Measurements from ENCODE around the gene KCNG2. TPM values are rescaled to one million over a fixed set of nuclear protein-coding genes. Genes with fewer than 3 reads are reported as not detected.

KCNG2 gene
- total RNA-seq, 1 donor = under 0.01 TPM

DNA sequence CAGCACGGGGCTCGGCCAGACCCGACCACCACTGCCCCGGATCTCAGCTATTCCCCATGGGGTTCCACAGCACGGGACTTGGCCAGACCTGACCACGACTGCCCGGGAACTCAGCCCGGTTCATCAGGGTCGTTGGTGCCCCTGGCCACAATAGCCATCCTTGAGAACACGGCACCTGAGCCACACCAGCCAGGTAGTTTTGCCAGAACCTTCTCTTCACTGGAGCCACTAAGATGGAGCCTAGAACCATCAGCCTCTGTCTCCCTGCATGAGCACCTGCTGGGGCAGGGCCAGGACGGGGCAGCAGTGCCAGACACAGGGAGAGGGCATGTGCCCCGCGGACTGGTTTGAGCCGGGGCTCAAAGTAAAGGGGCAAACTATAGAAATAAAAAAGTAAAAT, 11.4 kb upstream of the KCNG2 start:
- no peak for TF ChIP-seq CTCF (IDR thresholded peaks at IDR 0.05; ENCODE audit: insufficient read depth, low read depth, low read length)
- no peak for DNase-seq (ENCODE audit: low read depth)
- no peak overlapping the region for H3K4me3 ChIP-seq (ENCODE audit: low read depth, low read length)

GRCh38 chr18:79786786-79787526, 10.8 kb upstream of the KCNG2 start:
- no peak overlapping the region for H3K4me3 ChIP-seq (ENCODE audit: low read depth, low read length)
- TF ChIP-seq CTCF (IDR thresholded peaks at IDR 0.05; ENCODE audit: insufficient read depth, low read depth, low read length) = no peak
- peak; percentile 94 for DNase-seq (ENCODE audit: low read depth)

- H3K4me3 ChIP-seq (ENCODE audit: low read depth, low read length) = no peak overlapping the region
- DNase-seq (ENCODE audit: low read depth) = no peak
- no peak for TF ChIP-seq CTCF (IDR thresholded peaks at IDR 0.05; ENCODE audit: insufficient read depth, low read depth, low read length)
Measured at GRCh38 chr18:79787527-79787864, 10.2 kb upstream of the KCNG2 start.

DNA sequence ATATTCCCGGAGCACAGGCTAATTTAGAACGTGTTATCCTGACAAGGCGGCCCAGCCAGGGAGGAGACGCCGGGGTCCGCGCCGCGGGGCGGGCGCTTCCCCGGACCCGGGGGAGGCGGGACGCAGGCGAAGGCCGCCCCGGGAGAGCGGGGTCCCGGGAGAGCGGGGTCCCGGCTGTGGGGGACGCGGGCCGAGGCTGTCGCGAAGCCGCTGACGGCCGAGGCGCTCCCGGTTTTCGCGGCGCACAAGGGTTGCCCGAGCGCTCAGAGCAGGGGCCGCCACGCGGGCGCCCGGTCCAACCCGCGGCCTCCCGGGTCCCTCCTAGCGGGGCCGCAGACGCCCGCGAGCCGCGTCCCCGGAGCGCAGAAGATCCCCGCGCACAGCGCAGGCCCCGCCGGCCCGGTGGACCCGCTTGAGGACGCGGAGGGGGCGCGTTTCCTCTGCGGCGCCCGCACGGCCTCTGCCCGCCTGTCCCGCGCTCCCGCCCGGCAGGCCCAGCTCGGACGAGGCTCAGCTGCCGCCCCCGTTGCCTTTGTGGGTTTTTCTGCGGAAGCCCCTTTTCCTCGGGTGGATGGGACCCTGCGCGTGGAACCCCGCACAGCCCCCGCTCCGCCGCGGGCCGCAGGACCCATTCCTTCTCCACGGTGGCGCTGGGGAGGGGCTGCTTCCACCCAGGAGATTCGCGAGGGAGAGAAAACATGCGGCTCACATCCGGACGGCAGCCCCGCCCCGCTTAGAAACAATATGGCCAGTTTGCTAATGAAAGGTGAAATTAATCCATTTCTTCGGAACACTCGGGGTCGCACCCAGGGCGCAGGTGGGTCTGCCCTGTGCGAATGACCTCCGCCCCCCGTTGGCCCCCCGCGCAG, 9.6 kb upstream of the KCNG2 start:
- no peak overlapping the region for H3K4me3 ChIP-seq (ENCODE audit: low read depth, low read length)
- TF ChIP-seq CTCF (IDR thresholded peaks at IDR 0.05; ENCODE audit: insufficient read depth, low read depth, low read length) = no peak
- no peak for DNase-seq (ENCODE audit: low read depth)

DNA sequence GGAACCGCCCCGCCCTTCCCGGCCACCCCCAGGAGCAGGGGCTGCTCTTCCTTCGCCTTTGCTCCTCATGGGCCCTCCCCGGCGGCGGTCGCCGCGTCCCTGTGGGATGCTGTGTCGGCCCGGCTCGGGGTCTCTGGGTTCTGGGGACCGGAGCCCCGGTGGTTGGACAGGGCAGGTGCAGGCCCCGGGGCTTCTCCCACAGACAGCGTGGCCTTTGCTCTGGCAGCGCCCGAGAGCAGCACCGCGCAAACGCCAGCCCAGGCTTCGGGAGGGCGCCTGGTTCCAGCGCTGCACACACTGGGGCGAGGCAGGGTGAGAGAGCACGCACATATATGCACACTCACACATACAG, 9.0 kb upstream of the KCNG2 start:
- TF ChIP-seq CTCF (IDR thresholded peaks at IDR 0.05; ENCODE audit: insufficient read depth, low read depth, low read length) = no peak
- DNase-seq (ENCODE audit: low read depth) = no peak
- H3K4me3 ChIP-seq (ENCODE audit: low read depth, low read length) = no peak overlapping the region

DNA sequence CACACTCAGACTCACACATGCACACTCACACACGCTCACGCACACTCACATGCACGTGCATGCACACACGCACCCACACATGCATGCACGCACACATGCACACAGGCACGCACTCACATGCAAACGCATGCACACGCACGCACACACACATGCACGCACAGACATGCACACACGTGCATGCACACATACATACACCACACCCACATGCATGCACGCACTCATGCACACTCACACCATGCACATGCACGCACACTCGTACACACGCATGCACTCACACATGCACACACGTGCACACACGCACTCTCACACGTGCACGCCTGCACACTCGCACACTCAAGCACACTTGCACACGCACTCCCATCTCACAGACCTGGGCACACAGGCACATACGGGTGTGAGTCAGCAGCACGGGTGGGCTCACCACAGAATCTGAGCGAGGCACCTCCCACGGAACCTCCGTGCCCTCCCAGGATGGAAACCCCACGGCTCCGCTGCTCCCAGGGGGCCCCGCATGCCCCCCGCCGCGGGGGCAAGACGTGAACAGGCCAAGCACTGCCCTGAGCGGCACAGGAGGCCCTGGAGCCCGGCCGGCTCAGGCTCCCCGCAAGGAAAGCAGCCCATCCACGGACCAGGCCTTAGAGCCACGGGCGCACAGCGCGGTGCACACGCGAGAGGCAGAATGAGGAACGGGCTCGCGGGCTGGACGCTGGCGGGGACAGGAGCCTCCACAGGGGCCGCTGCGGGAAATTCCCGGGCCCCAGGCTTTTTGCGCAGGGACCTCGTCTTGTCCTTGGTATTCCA, 8.4 kb upstream of the KCNG2 start:
- no peak overlapping the region for H3K4me3 ChIP-seq (ENCODE audit: low read depth, low read length)
- DNase-seq (ENCODE audit: low read depth) = no peak
- TF ChIP-seq CTCF (IDR thresholded peaks at IDR 0.05; ENCODE audit: insufficient read depth, low read depth, low read length) = no peak

Measured in fibroblast of villous mesenchyme (primary cell).